ENCODE measurements around the gene EXOC4.

The EXOC4 gene

DNA sequence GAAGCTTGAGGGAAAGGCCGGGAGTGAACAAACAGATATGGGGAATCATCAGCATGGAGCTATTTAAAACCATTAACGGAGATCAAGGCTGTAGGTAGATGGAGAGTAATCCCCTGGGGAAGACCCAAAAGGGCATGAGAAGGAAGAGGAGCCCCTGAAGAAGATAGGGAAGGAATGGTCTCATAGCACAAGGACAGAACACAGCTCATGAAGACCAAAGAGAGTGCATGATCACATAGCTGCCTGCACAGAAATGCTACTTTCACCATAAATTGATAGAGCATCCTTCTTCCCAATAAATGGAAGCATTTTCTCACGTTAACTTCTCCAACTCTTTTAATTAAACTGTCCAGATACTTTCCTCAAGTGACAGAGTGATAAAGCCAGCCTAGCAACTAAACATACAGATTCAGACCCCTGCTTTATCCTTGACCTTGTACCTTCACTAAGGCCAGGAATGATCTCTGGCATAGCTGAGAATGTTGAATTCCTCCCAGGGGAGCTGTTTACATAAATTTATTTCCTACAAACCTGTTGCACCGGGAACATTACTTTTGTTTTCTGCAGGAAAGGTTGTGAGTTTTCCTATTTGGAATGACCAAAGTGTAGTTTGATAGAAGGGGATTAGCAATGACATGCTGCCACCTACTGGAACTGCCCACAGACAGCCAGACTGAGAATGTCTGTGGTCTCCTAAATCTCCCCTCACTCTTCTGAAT is 763.5 kb downstream of the EXOC4 start:
- no peak for DNase-seq

DNA sequence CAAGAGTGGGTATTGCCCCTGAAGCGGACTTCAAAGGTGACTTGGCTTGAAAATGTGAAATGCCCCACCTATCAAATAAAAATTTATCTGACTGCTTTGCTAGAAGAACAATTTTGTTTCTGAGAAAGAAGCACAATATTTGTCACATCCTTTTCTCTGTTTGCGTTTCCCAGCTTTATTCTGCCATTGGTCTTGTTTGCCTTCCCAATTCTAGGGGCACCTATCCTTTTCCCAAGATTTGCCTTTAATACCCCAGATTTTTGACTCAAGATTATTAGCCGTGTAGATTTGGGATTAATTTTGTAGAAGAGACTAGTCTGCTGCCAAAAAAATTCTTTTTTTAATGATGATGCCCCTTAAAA is 764.0 kb downstream of the EXOC4 start:
- no peak for DNase-seq

DNA sequence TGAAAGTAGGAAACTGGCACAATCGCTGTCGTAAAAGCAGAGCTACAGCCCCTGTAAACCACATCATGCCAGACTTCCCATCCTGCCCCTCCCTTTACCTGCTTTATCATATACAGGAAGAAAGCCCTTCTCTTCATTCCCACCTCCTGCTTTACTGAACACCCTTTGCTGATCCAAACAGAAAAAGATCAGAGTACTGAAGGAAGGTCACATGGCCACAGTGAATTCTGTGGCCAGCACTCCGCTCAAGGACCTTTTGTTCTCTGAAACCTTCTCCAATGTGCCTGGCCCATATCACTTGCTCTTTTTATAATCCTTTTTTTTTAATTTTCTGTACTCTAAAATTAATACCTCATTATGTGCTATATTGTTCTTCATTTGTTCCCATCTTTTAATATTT is 765.4 kb downstream of the EXOC4 start:
- DNase-seq: no peak

DNA sequence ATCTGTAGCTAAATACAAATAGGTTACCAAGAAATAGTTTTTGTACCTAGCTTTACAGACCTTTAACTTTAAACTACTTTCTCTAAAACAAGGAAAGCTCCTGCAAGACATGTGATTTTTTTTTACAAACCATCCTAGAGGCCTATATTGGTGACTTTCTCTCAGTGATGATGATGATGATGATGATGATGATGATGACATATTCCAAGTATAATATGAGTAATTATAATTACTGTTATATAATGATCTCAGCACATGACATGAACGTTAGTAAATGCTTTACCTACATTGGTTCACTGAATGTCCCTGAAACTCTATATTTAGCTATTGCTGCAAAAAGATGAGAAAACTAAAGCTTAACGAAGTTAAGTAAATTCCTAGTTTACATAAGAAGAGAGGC is 766.4 kb downstream of the EXOC4 start:
- DNase-seq: no peak

DNA sequence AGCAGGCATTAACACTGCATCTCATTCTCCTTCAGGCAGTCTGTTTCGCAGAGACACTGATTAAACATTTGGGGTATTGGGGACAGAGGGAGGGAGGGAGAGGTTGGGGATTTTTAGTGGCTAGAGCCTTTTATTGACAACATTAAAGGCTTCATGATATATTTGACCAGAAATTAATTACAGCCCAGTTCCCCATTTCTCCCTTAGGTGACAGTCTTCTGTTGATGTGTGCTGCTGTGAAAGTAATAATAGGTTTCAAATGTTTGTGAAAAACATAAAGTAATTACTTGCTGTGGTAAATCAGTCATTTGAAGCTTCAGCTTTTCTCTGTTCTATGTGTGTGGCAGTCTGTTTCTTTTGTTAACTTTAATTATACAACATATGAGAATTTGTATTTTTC is 769.0 kb downstream of the EXOC4 start:
- no peak for DNase-seq

DNA sequence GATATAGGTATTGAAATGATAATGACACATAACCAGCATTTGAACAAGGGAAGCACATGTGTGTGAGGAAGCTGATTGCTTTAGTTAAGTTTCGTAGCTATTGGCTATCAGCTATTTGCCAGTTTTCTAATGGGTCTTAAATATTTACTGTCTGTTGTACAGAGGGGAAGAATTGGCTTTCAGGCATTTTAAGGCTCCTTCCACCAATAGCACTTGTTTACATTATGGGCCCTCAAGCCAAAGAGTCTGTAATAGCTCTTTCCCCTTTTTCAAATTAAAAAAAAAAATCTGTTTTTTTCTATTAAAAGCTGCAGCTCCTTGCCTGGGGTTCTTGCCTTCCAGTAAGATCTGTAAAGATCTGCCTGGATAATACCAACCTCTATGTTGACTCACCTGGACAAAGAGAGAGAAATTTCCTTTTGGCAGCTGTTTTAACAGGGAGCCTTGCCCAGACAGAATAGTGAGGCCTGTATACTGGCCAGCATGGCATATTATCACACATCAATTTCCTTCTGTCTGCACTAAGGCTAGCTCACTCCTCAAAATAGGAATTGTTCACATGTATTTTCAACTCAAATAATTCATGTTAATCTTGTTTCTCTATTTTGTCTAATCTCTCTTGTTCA is 769.5 kb downstream of the EXOC4 start:
- no peak for DNase-seq

DNA sequence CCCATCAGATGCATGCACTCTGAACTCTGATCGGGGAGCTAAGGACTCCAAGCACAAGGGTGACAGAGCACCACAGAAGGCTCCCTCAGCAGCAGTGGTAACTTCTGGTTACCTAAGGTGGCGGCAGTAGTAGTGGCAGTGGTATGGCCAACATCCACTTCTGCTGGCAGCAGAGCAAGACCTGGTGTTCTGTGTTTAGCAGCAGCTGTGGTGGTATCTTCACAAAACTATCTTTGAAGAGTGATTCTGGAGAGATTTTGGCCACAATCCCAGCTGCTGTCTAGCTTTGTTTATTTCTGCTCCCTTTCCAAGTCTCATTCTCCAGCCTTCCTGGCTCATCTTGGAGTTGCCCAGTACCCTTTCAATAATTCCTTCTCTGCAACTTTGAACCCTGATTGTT is 771.9 kb downstream of the EXOC4 start:
- DNase-seq: no peak

DNA sequence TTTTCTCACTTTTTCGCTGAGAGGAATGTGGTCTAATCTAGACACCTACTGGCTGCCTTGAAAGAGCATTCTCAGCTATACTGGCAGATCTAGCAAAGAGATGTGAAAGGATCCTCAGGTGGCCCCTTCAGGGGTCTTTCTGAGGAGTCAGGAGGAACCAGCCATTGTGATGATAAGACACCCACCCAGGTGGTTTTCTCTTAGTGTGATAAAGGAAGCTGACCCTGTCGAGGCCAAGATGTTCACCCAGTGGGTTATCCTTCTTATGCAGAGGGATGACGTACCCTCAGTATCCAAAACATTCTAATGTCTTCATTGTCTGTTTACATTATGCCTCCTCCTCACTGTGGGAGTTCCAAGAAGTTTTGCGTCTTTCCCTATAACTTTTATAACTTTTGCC is 776.0 kb downstream of the EXOC4 start:
- no peak for DNase-seq

DNA sequence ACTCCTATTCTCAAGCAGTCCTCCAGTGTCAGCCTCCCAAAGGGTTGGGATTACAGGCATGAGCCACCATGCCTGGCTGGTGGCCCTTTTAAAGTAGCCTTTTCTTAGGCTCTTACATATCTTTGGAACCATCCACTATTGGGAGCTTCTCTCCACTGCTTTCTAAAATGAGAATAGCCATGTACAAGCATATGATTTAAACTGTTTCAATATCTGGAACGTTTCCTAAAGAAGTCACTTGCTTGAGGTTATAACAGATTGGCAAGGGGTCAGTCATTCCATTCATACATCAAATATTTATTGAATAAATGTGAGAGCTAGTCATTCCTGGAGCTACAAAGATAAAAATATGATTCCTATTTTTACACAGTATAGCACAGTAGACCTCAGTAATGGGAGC is 776.9 kb downstream of the EXOC4 start:
- DNase-seq: no peak

DNA sequence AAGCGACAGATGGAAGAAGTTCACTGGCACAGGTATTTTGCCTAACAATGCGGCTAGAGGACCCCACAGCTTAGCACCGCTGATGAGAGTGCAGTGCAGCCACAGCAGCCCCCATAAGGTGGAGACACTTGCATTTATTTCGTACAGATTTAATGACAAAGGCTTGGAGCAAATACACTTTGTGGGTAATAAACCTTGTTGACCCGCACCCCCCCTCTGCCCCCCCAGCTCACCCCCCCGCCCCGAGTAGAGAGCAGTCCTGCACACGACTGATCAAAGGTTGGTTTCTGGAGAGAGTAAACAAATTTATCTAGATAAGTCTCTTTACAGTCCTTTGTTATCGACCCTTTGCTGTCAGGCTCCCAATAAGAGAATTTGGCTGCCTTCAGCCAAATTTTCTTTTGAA is 777.6 kb downstream of the EXOC4 start:
- DNase-seq: no peak

DNA sequence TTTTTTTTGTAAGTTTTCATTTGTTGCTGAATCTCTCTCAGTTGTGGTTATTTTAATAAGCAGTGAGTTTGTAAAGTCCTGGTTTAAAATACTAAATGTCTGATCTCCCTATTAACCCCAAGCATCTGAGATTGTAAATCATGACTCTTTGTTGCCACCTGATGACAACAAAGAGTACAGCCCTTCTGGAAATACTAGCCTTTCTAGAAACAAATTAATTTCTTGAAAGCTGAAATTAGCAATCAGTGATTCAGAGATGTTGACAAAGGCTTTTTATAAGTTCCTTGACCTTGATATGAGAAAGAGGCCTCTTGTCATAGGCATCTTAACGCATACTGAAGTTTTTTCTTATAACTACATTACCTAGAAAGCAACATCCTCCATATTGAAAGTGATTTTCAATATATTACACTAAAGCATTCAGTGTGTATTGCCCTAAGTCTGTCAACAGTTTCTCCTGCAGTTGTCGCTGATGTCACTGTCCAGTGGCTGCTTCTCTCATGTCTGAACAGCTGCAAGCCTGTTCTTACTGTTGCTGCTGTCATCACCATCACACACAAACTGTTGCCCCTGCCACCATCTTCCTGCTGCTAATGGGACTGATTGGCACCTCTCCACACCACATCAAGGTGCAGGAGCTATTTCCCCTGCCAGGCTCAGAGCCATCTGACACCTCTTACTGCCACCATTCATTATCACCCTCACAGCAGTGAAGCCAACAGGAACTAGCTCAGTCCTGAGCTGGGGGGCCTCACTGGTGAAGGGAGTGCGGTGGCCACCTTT is 779.1 kb downstream of the EXOC4 start:
- DNase-seq: no peak

DNA sequence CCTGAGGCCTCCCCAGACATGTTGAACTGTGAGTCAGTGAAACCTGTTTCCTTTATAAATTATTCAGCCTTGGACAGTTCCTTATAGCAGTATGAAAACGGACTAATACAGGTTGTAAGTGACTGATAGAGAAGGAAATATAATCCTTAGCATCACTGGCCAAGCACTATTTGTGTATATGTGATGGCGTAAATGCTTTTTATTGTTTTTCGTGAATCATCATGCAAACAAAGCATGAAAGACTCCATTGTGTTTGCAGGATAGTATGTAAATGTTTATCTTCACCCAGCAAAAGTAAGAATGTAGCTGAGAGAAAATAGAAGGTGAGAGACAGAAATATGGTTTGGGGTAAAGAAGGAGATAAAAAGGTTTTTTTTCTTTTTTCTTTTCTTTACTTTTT is 781.8 kb downstream of the EXOC4 start:
- no peak for DNase-seq

DNA sequence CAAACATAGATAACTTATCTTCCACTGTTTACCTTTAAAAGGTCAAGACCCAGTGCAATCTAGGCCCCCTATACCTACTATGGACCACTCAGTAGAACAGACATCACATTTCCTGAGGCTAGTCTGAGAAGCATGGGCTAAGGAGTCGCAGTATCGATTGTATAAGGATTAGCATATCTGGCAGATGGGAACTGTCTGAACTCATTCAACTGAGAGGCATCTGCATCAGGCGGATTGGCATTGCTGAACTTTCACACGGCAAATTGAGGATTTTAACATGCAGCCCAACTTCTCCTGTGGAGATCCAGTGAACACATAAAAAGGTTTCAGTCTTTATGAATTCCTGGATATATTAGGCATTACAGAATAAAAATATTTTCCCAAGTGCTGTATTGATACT is 785.1 kb downstream of the EXOC4 start:
- DNase-seq: no peak

DNA sequence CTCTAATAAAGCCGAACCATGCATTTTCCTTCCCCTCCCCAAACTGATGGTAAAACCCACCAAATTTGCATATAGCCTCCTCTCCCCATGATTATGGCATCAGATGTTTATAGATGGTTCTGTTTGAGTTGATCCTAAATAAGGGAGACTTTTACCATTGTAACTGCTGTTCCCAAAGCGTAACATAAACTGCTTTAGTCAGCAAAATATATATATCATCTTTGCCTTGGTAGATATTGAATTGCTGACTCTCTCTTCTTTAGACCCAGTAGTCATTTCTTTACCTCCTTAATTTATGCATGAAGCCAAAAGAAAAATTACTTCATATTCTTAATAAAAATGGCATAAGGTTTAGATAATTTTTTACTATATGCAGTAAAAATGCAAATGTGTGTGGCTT is 788.1 kb downstream of the EXOC4 start:
- no peak for DNase-seq

DNA sequence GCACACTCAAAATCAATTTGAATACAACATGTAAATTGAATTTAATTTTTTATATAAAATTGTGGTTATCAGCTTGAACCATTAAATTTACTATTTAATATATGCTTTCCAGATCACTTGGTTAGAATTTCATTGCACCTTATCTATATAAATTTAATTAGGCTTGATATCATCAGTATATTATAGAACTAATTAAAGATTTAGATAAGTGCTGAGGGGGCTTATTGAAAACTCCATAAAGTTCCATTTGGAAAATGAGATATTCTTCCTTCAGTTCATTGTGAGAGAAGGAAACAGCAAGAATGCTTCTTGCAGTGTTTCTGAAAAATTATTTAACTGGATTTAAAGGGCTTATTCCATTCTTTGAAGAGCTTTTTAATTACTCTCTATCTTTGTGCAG is 788.6 kb downstream of the EXOC4 start:
- no peak for DNase-seq

DNA sequence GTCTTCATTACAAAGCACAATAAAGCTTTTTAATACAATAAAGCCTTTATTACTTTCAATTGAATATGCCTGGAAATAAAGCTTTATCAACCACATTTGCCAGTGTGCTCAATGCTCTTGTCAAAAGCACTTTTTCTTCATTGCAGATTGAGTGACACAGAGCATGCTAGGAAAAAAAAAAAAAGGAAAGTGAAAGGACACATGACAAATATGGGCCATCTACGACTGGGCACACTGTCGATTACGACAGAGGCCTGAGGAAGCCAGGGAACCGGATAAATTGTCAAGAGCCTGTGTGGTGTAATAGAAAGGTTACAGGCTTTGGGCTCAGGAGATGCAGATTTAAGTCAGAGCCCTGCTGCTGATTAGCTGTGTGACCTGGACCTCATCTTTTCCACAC is 789.4 kb downstream of the EXOC4 start:
- no peak for DNase-seq

DNA sequence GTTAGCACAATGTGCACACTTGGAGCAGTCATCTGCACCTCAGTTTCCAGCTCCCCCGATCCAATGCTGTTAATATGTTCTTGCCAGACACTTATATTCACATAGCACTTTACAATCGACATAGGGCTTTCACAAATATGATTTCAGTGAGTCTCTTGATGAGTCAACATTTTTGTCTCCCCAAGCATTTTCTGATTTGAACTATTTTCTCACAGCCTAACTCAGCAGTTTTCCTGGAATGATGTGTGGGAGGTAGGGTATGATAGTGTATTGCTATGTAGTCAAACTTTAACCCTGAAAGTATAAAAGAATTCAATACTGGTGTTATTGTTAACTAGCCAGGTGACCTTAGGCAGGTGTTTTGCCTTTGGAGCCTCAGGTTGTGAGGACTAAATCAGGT is 791.8 kb downstream of the EXOC4 start:
- no peak for DNase-seq

DNA sequence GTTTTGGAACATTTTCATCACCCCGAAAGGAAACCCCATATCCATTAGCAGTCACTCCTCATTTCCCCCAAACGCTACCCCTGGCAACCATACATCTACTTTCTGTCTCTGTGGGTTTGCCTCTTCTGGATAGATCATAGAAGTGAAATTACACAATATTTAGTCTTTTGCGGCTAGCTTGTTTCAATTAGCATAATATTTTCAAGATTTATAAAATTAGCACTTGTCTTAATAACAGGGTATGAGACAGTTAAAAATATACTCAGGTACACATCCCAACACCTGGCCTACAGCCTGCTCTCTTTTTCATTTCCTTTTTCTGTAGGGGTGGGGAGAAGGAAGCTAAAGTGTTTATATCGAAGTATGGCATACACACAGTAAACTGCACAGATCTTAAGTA is 792.8 kb downstream of the EXOC4 start:
- DNase-seq: no peak

DNA sequence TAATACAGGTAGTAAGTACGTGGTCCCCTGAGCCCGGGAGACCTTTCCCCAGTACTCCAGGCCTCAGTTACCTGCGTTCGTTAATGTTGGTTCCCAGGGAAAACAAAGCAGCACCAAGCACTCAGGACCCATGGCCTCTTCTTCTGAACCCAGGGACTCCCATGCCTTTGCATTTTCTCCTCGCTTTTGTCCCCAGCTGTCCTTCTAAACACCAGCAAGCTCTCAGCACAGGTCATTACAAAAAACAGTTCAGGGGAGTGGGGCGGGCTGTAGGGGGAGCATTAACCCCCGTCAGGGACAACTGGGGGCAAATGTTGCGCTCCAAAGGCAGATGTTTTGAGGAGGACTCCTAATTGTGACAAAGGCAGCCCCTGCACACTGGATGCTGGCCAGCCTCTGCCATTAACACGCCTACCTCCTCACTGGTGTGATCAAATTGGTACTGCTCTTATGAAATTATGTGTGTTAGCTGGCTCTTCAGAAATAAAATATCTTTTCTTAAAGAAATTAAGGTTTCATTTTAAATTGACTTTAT is 793.8 kb downstream of the EXOC4 start:
- no peak for DNase-seq

DNA sequence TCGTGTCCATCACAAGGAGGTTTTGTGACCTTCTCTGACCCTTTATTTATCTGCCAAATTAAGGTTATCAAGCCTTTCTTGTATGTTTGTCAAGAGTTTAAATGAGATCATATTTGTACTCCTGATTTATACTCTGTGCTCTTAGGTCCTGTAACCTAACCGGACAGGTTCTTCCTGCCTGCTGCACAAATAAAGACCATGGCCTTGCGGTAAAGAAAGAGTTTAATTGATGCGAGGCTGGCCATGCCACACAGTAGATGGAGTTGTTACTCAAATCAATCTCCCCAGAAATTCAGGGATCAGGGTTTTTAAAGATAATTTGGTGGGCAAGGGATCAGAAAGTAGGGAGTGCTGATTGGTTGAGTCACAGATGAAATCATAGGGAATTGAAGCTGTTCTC is 794.8 kb downstream of the EXOC4 start:
- DNase-seq: no peak

DNA sequence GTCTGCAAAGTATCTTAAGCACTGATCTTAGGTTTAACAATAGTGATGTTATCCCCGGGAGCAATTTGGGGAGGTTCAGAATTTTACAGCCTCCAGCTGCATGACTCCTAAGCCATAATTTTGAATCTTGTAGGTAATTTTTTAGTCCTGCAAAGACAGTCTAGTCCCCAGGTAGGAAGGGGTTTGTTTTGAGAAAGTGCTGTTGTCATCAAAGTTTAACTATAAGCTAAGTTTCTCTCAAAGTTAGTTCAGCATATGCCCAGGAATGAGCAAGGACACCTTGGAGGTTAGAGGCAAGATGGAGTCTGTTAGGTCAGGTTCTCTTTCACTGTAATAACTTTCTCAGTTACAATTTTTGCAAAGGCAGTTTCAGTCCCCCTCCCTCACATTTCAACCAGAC is 795.3 kb downstream of the EXOC4 start:
- DNase-seq: no peak

DNA sequence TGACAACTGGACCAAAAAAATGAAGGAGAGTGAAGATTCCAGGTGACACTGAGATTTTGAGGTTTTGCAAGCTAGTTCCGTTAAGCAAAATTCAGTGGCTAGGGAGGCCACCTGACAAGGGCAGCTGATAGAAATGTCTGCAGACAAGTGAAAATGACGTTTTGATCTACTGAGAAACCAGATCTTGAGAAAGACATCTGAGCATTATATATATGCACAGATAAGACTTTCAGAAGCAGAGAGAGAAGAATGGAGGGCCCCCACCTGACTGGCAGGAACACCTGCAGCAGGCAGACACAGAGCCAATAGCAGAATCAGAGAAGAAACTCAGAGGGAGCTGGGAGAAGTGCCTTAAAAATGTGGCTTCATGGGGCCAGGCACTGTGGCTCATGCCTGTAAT is 798.1 kb downstream of the EXOC4 start:
- DNase-seq: no peak

DNA sequence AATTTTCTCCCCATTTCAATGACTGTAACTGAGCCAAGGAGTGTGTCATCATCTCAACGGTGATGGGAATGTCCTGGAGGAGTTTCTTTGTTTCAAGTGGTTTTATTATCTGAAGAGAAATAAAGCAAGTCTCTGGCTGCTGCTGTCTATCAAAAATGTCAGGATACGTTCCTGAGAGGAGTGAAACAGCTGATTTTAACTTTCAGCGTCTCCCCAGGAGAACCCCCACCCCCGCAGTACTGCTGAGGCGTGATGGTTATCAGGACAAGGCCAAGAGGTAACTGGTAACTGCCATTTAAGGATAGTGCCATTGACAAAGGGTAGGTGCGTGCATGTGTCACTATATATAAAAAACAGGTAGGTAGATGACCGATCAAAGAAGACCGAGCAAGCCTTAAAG is 803.9 kb downstream of the EXOC4 start:
- no peak for DNase-seq

DNA sequence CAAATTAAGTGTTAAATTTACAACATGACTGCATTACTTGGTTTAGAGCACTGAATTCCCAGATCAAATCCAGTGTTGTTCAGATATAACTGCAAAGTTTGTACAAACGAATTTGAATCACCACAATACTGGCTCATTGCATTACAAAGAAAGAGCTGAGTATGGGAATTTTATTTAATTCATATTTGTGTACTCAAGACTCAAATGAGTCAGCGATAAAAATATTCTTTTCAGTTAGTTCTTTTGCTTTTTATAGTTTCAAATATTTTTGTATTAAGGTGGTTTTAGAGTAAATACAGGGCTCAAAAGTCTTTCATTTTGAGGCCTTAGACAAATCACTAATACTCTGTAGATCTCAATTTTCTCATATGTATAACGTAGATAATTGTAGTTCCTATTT is 805.6 kb downstream of the EXOC4 start:
- DNase-seq: no peak

Data from NCI-H524 treated with DMSO at 0.1 percent for 48 hours (cell line).